Panc1 (cell line): ENCODE results near the gene PIEZO1. TPM values are rescaled to one million over a fixed set of nuclear protein-coding genes. Genes with fewer than 3 reads are reported as not detected.
A peak's percentile ranks its signal among the peaks of the same experiment; 100 is the strongest.

Source experiments
- ATAC-seq: fragments of 200-7000 bp; cut with Tn5 transposase; 2 replicates; pipeline ENCODE4 v1.9.1; 2020; ENCODE audit warnings: mild to moderate bottlenecking, moderate library complexity
- BruUV-seq: library from RNA; stranded (reverse); fragments of 400-500 nt; replicated peaks from 2 replicates; lab custom pipeline; 2021; lab: Mats Ljungman, UMichigan
- CTCF ChIA-PET: fragments of 300-600 bp; sonication (Branson Sonifier 250); formaldehyde crosslinking; loops from one replicate; lab custom pipeline; 2022; ENCODE audit warnings: antibody characterized with exemption; lab: Charles Lee
- POLR2A ChIA-PET: fragments of 300-600 bp; sonication (Branson Sonifier 250); formaldehyde crosslinking; loops from one replicate; lab custom pipeline; 2022; ENCODE audit warnings: antibody characterized with exemption; lab: Charles Lee
- DNase-seq: peaks from one replicate; pipeline ENCODE4 v3.0.0-alpha.2; 2010; ENCODE audit warnings: low read depth, low spot score
- H3K27ac ChIP-seq: 2 replicates; pipeline ENCODE4 v1.5.1; 2011; ENCODE audit warnings: mild to moderate bottlenecking, low read length, inconsistent platforms
- H3K27me3 ChIP-seq: fragments of 200-500 bp; sonication (Bioruptor generic); 2 replicates; pipeline ENCODE4 v1.6.0; 2014; ENCODE audit warnings: low read length, inconsistent platforms; ENCODE audit not compliant: control insufficient read depth, insufficient read depth
- H3K36me3 ChIP-seq: fragments of 200-500 bp; sonication (Bioruptor generic); 2 replicates; pipeline ENCODE4 v1.5.1; 2014; ENCODE audit warnings: inconsistent platforms, mild to moderate bottlenecking, low read length, moderate library complexity; ENCODE audit not compliant: control insufficient read depth, insufficient read depth
- H3K4me1 ChIP-seq: 2 replicates; pipeline ENCODE4 v1.5.1; 2011; ENCODE audit warnings: inconsistent platforms, mild to moderate bottlenecking, low read length, moderate library complexity; ENCODE audit not compliant: control insufficient read depth, insufficient read depth
- H3K4me3 ChIP-seq, 2 experiments: 2 replicates each; pipeline ENCODE4 v1.5.1; 2011 to 2012; ENCODE audit warnings: low read depth in 2 of 2, low read length in 2 of 2, mild to moderate bottlenecking in 2 of 2, inconsistent platforms in 1 of 2, moderate library complexity in 1 of 2
- H3K9me3 ChIP-seq: fragments of 200-500 bp; sonication (Bioruptor generic); 2 replicates; pipeline ENCODE4 v1.5.1; 2014; ENCODE audit warnings: low read depth, mild to moderate bottlenecking, inconsistent platforms, low read length, moderate library complexity; ENCODE audit not compliant: control insufficient read depth, insufficient read depth
- CTCF ChIP-seq: fragments of 450-650 bp; IDR thresholded peaks from 2 replicates; pipeline ENCODE4 v1.5.1; 2017; ENCODE audit warnings: mild to moderate bottlenecking
- POLR2AphosphoS5 ChIP-seq: IDR thresholded peaks from 2 replicates; pipeline ENCODE4 v1.6.1; 2012; ENCODE audit warnings: mild to moderate bottlenecking, low read depth, low read length, moderate library complexity
- REST ChIP-seq, 2 experiments: IDR thresholded peaks; 2 replicates each; pipeline ENCODE4 v1.6.1; 2011 to 2012; ENCODE audit warnings: low read depth in 2 of 2, control low read depth in 1 of 2, low read length in 1 of 2, mild to moderate bottlenecking in 1 of 2, moderate library complexity in 1 of 2; ENCODE audit not compliant: insufficient read depth in 1 of 2
- SIN3A ChIP-seq: IDR thresholded peaks from 2 replicates; pipeline ENCODE4 v1.6.1; 2012; ENCODE audit warnings: low read depth, mild to moderate bottlenecking, low read length, moderate library complexity, borderline replicate concordance; ENCODE audit not compliant: insufficient read depth
- TCF7L2 ChIP-seq: IDR thresholded peaks from 2 replicates; pipeline ENCODE4 v1.6.1; 2011; ENCODE audit warnings: mild to moderate bottlenecking, low read depth, low read length, inconsistent platforms
- in situ Hi-C: cut with HindIII; loops from 2 replicates; pipeline ENCODE4 v1.10.0; 2016; ENCODE audit warnings: low sequenced_read_pairs, low pct_unique_long_range_greater_than_20kb
- intact Hi-C: fragments of 100-400 bp; cut with micrococcal nuclease; formaldehyde crosslinking; loops from one replicate; pipeline ENCODE4 v1.10.0; 2022; ENCODE audit not compliant: unreplicated experiment
- total RNA-seq: library from RNA; stranded (reverse); gene quantifications from one replicate; pipeline ENCODE4 v1.2.1, GENCODE V29; 2021; ENCODE audit not compliant: unreplicated experiment

PIEZO1 gene
- total RNA-seq, 1 experiment from 2014 or later, result 175 TPM

GRCh38 chr16:88681084-88681680, 103.8 kb downstream of the PIEZO1 start:
- no TSS peak for BruUV-seq
- Histone ChIP-seq H3K36me3 (no peaks in the 10 kb centered on the region), H3K4me1 (no peaks in the 10 kb centered on the region), H3K9me3 (no peaks in the 10 kb centered on the region), H3K27ac (no peak overlapping the region), H3K4me3 (no peak overlapping the region), H3K27me3 (no peaks in the 10 kb centered on the region)
- ChIA-PET CTCF (no interaction called here), POLR2A (no interaction called here)
- in situ Hi-C loops (no loop called here), intact Hi-C loops (no loop called here)
- ATAC-seq (peak; percentile 68), DNase-seq (no peak)
- TF ChIP-seq POLR2AphosphoS5, result no peak
- no peak for TF ChIP-seq REST (IDR thresholded peaks at IDR 0.05; ENCODE audit: insufficient read depth in 1 of 2, low read depth in 2 of 2, low read length in 1 of 2)
- no peak for TF ChIP-seq SIN3A
- peak; percentile 74 for TF ChIP-seq CTCF
- no peak for TF ChIP-seq TCF7L2

GRCh38 chr16:88680554-88681083, 104.4 kb downstream of the PIEZO1 start:
- H3K4me3 ChIP-seq, result no peak overlapping the region
- POLR2A ChIA-PET, result interaction anchor here (0.6 kb wide), 1 partner anchor 162 kb away, joined by 3 read pairs; no protein-coding TSS in a partner anchor
- ATAC-seq, result no peak
- BruUV-seq, result no TSS peak
- intact Hi-C loops, result no loop called here
- in situ Hi-C loops, result no loop called here
- no peaks in the 10 kb centered on the region for H3K36me3 ChIP-seq
- DNase-seq, result no peak
- TF ChIP-seq REST (IDR thresholded peaks at IDR 0.05; ENCODE audit: insufficient read depth in 1 of 2, low read depth in 2 of 2, low read length in 1 of 2) (no peak), SIN3A (no peak), TCF7L2 (no peak), CTCF (no peak), POLR2AphosphoS5 (no peak)
- no peak overlapping the region for H3K27ac ChIP-seq
- CTCF ChIA-PET, result no interaction called here
- H3K27me3 ChIP-seq, result no peaks in the 10 kb centered on the region
- no peaks in the 10 kb centered on the region for H3K4me1 ChIP-seq
- no peaks in the 10 kb centered on the region for H3K9me3 ChIP-seq
